Epithelial cell of prostate (primary cell): Measurements from ENCODE around the gene NFIC.
A peak's percentile ranks its signal among the peaks of the same experiment; 100 is the strongest.
"Not testable (repeated sequence)": the region's sequence is repeated elsewhere in the genome, so short reads cannot be mapped to it uniquely, and the experiment has no call there.

Experiments used
- DNase-seq: peaks from one replicate; pipeline ENCODE4 v3.0.0-alpha.2; 2011; ENCODE audit warnings: low read depth, low spot score
- H3K27ac ChIP-seq: fragments of 450-650 bp; 2 replicates; pipeline ENCODE4 v1.5.1; 2017; ENCODE audit warnings: mild to moderate bottlenecking

The NFIC gene

DNA sequence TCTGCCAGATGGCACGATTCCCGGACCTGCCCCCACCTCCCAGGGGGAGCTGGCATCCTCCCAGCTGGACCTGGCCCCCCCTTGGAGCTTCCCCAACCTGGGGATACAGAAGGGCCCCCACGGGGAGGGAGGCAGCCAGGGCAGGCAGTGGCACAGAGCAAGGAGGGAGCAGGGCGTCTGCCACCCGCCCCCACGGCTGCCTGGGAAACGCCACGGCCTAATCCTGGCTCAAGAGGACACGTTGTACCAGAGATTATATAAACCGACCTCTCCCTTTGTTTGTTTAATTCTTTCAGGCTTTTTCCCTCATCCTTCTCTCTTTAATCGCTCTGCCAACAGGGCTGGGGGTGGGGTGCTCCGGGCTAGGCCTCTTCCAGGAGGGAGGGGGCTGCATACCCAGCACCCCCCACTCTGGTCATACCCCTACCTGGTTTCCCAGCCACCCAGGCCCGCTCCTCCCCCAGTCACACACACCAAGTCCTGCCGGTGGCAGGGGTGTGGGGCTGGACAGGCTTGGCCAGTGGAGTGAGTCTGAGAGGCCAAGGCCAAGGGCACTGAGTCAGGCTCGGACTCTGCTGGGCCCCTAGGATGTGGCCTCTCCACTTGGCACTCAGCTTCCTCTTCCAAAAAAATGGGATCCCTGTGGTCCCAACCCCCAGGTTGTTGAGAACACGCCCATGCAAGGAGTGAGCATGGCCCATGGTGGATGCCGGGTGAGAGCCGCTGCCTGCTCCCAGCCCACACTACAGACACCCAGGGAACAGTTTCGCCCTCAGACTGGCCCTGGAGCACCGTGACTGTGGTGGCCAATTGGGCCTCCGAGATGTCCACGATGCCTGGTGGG, 29.5 kb upstream of the NFIC start:
- no peak for DNase-seq
- peak overlapping the region; percentile 29 for H3K27ac ChIP-seq

DNA sequence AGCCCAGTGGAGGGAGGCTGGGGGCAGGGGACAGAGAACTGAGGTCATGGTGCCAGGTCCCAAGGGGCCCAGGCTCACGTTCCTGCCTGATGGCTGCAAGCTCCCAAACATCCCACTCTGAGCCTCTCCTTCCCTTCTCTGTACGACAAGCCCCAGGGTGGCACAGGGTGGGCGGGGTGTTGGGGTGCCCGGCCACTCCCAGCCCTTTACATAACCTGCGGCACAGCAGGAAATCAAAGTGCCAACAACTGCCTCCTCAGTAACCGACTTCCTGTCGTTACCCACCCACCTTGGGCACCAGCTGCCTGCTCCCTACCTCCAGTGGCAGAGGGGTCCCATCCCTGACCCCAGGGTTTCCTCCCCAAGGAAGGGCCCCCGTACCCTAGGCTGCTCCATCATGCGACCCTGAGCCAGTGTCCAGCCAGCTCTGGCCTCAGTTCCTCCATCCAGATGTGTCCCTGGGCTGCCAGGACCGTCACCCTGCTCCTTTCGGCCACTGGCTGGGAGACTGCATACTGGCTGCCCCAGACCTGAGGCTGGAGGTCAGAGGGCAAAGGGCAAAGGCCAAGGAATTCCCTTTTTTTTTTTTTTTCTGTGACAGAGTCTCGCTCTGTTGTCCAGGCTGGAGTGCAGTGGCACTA, 27.7 kb upstream of the NFIC start:
- no peak overlapping the region for H3K27ac ChIP-seq
- no peak for DNase-seq

DNA sequence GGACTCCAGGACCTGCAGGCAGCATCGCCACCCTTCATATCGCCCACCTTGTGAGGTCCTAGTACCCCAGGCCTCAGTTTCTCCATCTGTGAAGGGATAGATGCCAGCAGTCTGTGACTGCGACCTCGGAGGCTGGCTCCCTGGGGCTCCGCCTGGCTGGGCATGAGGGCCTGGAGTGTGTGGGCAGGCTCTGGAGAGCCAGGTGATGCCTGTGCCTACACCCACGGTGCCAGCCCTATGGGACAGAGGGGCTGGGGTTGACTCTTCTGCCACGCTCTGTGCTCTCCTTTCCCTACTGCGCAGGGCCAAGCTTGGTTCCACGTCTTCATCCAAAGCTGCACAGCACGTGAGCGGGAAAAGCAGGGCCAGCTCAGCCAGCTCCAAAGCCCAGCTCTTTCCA, 26.0 kb upstream of the NFIC start:
- no peak overlapping the region for H3K27ac ChIP-seq
- DNase-seq, result no peak

DNA sequence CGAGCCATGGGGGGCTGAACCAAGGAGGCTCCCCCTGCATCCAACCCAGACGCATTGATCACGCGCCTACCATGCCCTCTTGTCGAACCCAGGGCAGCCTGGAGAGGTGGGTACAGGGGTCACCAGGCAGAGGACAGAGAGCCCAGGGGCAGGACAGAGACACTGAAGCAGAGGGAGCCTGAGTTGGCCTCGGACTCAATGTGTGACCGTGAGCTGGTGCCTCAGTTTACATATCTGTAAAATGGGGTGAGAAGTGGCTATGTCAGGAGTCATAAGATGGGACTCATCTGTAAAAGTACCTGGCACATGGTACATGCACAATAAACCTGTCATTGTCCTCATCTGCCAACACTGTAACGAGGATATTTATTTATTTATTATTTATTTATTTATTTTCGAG, 24.1 kb upstream of the NFIC start:
- H3K27ac ChIP-seq, result no peak overlapping the region
- DNase-seq, result no peak

DNA sequence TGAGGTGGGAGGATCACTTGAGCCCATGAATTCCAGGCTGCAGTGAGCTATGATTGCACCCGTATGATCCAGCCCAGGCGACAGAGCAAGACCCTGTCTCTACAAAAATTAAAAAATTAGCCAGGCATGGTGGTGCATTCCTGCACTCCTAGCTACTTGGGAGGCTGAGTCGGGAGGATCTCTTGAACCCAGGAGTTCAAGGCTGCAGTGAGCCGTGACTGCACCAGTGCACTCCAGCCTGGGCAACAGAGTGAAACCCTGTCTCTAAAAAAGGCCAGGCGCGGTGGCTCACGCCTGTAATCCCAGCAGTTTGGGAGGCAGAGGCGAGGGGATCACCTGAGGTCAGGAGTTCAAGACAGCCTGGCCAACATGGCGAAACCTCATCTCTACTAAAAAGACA, 23.4 kb upstream of the NFIC start:
- H3K27ac ChIP-seq, DNase-seq: not testable (repeated sequence)

- peak; percentile 44 for DNase-seq
- H3K27ac ChIP-seq, result peak overlapping the region; percentile 17
Observed at GRCh38 chr19:3343619-3344502, 22.5 kb upstream of the NFIC start.

GRCh38 chr19:3344608-3345598, 21.5 kb upstream of the NFIC start:
- no peak for DNase-seq
- H3K27ac ChIP-seq, result no peak overlapping the region

GRCh38 chr19:3345850-3346460, 20.4 kb upstream of the NFIC start:
- DNase-seq, result no peak
- no peak overlapping the region for H3K27ac ChIP-seq

DNA sequence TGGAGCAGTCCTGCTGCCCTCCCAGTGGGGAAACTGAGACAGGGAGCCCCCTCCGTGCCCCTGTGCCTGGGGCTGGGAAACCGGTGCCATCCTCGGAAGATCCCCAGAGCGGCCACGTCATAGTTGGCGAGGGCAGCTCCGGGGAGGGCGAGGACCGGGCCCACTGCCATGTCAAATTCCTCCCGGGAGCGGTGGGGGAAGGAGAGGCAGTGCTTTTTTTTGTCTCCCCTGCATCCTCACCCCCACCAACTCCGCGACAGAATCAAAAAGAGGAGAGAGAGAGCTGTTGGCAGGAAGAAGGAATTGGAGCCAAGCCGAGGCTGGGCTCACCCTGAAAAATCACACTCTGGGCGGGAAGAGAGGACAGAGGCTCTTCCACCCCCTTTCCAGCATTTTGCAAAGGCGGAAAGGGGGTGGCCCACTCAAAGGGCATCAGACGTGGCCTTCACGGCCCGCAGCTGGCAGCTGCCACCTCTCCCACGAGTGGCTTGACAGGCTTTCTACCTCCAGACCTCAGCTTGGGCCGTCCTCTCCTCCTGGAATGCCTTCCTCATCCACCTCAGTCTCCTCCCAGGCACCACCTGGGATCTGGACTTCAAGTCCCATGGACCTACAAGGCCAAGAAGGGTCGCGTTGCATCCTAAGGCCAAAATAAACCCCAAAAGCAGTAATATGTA, 19.6 kb upstream of the NFIC start:
- DNase-seq, result no peak
- H3K27ac ChIP-seq, result no peak overlapping the region

GRCh38 chr19:3348042-3348441, 18.3 kb upstream of the NFIC start:
- no peak for DNase-seq
- H3K27ac ChIP-seq, result no peak overlapping the region

DNA sequence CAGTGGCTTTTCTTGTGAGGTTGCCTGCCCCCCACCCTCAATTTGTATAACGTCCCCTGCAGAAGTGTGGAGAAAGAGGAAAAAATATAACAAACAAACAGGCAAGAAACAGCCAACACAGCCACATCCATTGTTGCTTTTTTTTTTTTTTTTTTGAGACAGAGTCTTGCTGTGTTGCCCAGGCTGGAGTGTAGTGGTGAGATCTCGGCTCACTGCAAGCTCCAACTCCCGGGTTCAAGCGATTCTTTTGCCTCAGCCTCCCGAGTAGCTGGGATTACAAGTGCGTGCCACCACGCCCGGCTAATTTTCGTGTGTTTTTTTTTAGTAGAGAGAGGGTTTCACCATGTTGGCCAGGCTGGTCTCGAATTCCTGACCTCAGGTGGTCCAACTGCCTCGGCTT, 17.9 kb upstream of the NFIC start:
- H3K27ac ChIP-seq, DNase-seq: not testable (repeated sequence)

DNA sequence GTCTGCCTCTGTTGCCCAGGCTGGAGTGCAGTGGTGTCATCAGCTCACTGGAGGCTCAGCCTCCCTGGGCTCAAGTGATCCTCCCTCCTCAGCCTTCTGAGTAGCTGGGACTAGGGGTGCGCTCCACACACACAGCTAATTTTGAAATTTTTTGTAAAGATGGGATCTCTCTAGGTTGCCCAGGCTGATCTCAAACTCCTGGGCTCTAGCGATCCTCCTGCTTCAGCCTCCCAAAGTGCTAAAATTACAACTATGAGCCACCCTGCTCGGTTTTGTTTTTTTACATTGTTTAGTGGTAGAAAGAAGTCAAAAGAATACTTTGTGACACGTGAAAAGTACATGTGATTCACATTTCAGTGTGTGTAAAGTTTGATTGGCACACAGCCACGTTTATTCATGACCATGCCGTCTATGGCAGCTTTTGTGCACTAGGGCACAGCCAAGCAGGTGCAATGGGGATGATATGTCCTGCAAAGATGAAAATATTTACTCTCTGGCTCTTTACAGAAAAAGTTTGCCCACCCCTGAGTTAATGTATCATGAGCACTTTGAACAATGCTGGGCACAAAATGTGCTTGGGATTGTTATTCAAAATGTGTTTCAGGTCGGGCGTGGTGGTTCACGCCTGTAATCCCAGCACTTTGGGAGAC, 16.2 kb upstream of the NFIC start:
- H3K27ac ChIP-seq, result no peak overlapping the region
- DNase-seq, result no peak

DNA sequence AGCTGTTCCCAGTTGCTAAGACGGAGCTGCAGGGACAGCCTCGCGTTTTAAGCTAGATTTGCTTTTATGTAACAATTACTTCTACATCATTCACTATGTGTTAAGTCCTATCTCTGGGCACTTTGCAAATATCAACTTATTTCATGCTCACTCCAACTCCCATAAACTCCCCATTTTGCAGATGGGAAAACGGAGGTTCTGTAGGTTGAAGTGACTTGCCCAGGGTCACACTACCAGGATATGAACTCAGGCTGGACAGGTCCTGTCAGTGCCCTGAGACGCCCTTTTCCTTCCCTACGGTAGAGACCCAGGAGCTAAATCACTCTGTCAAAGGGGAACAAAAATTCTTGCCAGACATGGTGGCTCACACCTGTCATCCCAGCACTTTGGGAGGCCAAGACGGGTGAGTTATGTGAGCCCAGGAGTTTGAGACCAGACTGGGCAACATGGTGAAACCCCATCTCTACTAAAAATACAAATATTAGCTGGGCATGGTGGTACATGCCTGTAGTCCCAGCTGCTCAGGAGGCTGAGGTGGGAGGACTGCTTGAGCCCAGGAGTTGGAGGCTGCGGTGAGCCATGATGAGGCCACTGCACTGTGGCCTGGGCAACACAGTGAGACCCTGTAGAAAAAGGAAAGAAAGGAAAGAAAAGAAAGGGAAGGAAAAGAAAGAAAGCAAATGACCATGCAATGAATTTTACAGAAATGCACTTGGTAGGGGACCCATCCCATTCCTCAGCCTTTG, 14.5 kb upstream of the NFIC start:
- H3K27ac ChIP-seq, result no peak overlapping the region
- DNase-seq, result no peak

DNA sequence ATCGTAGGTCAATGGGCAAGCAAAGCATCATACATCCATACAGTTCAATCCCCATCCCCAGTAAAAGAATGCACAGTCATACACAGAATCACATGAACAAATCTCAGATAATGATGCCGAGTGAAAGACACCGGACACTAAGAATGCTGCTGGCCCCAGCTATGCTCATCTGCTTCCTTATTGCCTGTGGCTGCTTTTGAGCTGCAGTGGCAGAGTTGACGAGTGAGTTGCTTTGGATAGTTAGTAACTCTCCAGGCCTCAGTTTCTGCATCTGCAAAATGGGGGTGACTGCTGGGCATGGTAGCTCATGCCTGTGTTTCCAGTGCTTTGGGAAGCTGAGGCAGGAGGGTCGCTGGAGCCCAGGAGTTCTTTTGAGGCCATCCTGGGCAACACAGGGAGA, 12.9 kb upstream of the NFIC start:
- H3K27ac ChIP-seq, result no peak overlapping the region
- DNase-seq, result no peak

- H3K27ac ChIP-seq, result no peak overlapping the region
- no peak for DNase-seq
Observed at GRCh38 chr19:3356805-3357204, 9.6 kb upstream of the NFIC start.

GRCh38 chr19:3357271-3357991, 9.0 kb upstream of the NFIC start:
- DNase-seq, result no peak

More at GRCh38 chr19:3357271-3357991, 9.0 kb upstream of the NFIC start:
- H3K27ac ChIP-seq, result no peak overlapping the region
